Right renal pelvis (tissue), 4 donors: ENCODE data around the gene ARHGAP45. TPM values are rescaled to one million over a fixed set of nuclear protein-coding genes. Genes with fewer than 3 reads are reported as not detected.

Experiments used
- DNase-seq, 4 donors: peaks; one replicate each; pipeline ENCODE4 v3.0.0-alpha.2; 2013; ENCODE audit warnings: low read depth in 4 of 4, low spot score in 3 of 4, missing footprints in 1 of 4
- polyA plus RNA-seq, 4 donors: library from polyadenylated mRNA; unstranded; fragments of 120-200 nt; gene quantifications; one replicate each; pipeline ENCODE4 v1.2.1, GENCODE V29; 2013; ENCODE audit not compliant: insufficient read length in 4 of 4

ARHGAP45 gene
- polyA plus RNA-seq, 4 donors, result 9.3 to 12.8 (median 9.7) TPM

GRCh38 chr19:1039646-1040475 is 27.1 kb upstream of the ARHGAP45 start, which contains the start of gene ABCA7:
Gene ABCA7, plus strand, starts transcription at chr19:1040107. Its CDS starts 1,255 bp downstream, at chr19:1041362.
- DNase-seq, result peak; percentile 92 to 98 (median 95)

- peak in 3 of 4 donors; percentile 69 to 72 (median 71) for DNase-seq
Measured at GRCh38 chr19:1040476-1041271, 26.3 kb upstream of the ARHGAP45 start.

GRCh38 chr19:1041272-1041834 is 25.6 kb upstream of the ARHGAP45 start:
- DNase-seq, result no peak

DNA sequence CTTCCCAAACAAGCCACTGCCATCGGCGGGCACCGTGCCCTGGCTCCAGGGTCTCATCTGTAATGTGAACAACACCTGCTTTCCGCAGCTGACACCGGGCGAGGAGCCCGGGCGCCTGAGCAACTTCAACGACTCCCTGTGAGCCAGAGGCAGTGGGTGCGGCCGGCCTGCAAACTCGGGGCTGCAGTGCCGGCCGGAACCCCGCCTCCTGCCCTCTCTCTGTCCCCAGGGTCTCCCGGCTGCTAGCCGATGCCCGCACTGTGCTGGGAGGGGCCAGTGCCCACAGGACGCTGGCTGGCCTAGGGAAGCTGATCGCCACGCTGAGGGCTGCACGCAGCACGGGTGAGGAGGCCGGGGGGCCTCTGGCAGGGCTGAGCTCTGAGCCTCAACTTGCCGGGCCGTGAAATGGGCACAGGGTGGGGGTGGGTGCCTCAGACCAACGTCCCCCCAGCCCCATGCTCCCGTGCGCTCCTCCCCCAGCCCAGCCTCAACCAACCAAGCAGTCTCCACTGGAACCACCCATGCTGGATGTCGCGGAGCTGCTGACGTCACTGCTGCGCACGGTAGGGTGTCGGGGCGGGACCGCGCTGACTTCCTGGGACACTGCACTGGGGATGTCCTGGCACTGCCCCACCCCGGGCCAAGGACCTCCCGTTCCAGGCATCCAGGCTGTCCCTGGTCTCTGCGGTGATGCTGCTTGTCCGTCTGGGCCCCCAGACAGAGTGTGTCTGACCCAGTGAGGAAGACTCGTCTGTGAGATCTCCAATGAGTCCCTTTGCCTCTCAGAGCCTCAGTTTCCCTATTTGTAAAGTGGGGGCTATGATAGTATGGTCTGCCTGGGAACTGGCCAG is 24.9 kb upstream of the ARHGAP45 start:
- DNase-seq, result no peak

- DNase-seq, result no peak
Measured at GRCh38 chr19:1042689-1043511, 24.1 kb upstream of the ARHGAP45 start.

- DNase-seq, result no peak
Measured at GRCh38 chr19:1045247-1045603, 21.7 kb upstream of the ARHGAP45 start.

DNA sequence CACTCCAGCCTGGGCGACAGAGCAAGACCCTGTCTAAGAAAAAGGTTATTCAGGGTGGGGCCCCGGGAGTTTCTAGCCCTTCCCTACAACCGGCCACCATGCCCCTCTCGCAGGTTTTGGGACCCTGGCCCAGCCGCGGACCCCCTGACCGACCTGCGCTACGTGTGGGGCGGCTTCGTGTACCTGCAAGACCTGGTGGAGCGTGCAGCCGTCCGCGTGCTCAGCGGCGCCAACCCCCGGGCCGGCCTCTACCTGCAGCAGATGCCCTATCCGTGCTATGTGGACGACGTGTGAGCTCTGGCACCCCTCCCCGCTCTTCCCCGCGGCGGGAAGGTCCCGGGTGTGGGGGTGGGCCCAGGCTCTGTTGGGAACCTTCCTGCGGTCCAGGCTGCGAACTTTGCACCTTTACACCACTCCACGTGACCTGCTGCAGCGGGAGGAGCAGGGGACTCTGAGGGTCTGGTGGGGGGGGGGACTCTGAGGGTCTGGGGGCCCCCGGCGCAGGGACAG is 20.8 kb upstream of the ARHGAP45 start:
- no peak for DNase-seq

DNA sequence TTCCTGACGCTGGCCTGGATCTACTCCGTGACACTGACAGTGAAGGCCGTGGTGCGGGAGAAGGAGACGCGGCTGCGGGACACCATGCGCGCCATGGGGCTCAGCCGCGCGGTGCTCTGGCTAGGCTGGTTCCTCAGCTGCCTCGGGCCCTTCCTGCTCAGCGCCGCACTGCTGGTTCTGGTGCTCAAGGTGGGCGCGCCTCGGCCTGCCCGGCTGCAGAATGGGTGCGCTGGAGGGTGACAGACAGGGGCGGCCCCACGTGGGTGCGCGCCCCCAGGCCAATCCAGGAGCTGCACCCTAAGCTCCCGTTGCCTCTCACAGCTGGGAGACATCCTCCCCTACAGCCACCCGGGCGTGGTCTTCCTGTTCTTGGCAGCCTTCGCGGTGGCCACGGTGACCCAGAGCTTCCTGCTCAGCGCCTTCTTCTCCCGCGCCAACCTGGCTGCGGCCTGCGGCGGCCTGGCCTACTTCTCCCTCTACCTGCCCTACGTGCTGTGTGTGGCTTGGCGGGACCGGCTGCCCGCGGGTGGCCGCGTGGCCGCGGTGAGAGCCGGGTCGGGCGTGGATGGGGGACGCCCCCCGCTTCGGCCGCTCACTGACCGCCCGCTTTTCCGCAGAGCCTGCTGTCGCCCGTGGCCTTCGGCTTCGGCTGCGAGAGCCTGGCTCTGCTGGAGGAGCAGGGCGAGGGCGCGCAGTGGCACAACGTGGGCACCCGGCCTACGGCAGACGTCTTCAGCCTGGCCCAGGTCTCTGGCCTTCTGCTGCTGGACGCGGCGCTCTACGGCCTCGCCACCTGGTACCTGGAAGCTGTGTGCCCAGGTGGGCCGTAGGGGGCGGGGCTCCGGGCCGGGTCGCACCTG is 19.9 kb upstream of the ARHGAP45 start:
- DNase-seq, result no peak

DNA sequence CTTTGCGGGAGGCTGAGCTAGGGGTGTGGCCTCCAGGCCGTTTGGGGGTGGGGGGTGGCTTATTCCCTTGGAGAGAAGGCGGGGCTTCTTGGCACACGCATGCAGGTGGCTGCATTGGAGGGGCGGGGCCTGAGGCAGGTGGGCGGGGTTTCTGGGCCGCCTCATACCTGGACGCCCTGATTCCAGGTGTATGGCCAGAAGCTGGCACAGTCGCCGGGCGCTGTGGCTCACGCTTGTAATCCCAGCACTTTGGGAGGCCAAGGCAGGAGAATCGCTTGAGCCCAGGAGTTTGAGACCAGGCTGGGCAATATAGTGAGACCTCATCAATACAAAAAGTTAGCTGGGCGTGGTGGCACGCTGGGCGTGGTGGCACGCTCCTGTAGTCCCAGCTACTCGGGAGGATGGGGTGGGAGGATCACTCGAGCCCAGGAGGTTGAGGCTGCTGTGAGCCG is 19.2 kb upstream of the ARHGAP45 start:
- DNase-seq, result no peak

DNA sequence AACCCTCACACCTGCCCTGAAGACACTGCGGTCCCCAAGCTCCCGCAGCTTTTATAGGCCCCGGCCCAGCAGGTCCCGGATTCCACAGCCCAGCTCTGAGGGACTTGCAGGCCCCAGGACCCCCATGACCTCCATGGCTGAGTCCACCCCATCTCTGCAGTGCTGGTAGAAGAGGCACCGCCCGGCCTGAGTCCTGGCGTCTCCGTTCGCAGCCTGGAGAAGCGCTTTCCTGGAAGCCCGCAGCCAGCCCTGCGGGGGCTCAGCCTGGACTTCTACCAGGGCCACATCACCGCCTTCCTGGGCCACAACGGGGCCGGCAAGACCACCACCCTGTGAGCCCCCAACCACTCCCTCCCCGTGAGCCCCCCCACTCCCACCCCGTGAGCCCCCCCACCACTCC is 17.9 kb upstream of the ARHGAP45 start:
- DNase-seq, result no peak

DNA sequence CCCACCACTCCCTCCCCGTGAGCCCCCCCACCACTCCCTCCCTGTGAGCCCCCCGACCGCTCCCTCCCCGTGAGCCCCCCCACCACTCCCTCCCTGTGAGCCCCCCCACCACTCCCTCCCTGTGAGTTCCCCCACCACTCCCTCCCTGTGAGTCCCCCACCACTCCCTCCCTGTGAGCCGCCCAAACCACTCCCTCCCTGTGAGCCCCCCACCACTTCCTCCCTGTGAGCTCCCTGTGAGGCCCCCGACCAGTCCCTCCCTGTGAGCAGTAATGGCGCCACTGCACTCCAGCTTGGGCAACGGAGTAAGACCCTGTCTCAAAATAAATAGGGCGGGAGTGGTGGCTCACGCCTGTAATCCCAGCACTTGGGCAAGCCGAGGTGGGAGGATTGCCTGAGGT is 17.2 kb upstream of the ARHGAP45 start:
- DNase-seq, result no peak

GRCh38 chr19:1050989-1051788 is 15.8 kb upstream of the ARHGAP45 start:
- no peak for DNase-seq

DNA sequence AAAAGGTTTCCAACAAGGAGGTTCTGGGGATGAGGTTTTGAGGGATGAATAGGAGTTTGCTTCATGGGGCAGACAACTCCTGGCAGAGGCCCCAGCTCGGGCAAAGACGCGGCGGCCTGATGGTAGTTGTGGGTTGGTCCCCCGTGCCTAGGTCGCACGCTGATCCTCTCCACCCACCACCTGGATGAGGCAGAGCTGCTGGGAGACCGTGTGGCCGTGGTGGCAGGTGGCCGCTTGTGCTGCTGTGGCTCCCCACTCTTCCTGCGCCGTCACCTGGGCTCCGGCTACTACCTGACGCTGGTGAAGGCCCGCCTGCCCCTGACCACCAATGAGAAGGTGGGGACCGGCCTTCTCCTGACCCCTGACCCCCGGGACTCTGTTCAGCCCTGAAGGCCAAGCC is 15.2 kb upstream of the ARHGAP45 start:
- no peak for DNase-seq

- DNase-seq, result no peak
Measured at GRCh38 chr19:1052349-1052975, 14.5 kb upstream of the ARHGAP45 start.

GRCh38 chr19:1053176-1054101 is 13.5 kb upstream of the ARHGAP45 start:
- no peak for DNase-seq
